ENCODE results near the gene DACT1. TPM values are rescaled to one million over a fixed set of nuclear protein-coding genes. Genes with fewer than 3 reads are reported as not detected.

The DACT1 gene
- total RNA-seq, 1 donor = 75.6 TPM

GRCh38 chr14:58665773-58666500 lies 28.2 kb downstream of the DACT1 start:
- H2AFZ ChIP-seq (ENCODE audit: low read length) = no peak overlapping the region
- H3K36me3 ChIP-seq (ENCODE audit: insufficient read depth, low read length) = no peaks in the 10 kb centered on the region
- no peak overlapping the region for H3K4me2 ChIP-seq (ENCODE audit: insufficient read depth, low read length)
- no peaks in the 10 kb centered on the region for H4K20me1 ChIP-seq (ENCODE audit: insufficient read depth, low read length)
- H3K4me3 ChIP-seq (ENCODE audit: insufficient read depth, low read length) = no peak overlapping the region
- DNase-seq (ENCODE audit: insufficient read length, low spot score, missing footprints) = no peak
- no peak overlapping the region for H3K27ac ChIP-seq (ENCODE audit: low read depth, low read length)
- H3K27me3 ChIP-seq (ENCODE audit: insufficient read depth, low read length) = peaks cover 2% of the 10 kb centered on the region
- H3K79me2 ChIP-seq (ENCODE audit: insufficient read depth, low read length) = no peaks in the 10 kb centered on the region
- no peaks in the 10 kb centered on the region for H3K9me3 ChIP-seq (ENCODE audit: low read depth, low read length)
- TF ChIP-seq CTCF (IDR thresholded peaks at IDR 0.05; ENCODE audit: extremely low read depth, low read depth, low read length) = no peak
- peaks cover 11% of the 10 kb centered on the region for H3K4me1 ChIP-seq (ENCODE audit: insufficient read depth, low read length)

- Histone ChIP-seq H2AFZ (ENCODE audit: low read length) (no peak overlapping the region), H4K20me1 (ENCODE audit: insufficient read depth, low read length) (no peaks in the 10 kb centered on the region), H3K4me1 (ENCODE audit: insufficient read depth, low read length) (peaks cover 11% of the 10 kb centered on the region), H3K36me3 (ENCODE audit: insufficient read depth, low read length) (no peaks in the 10 kb centered on the region), H3K4me3 (ENCODE audit: insufficient read depth, low read length) (no peak overlapping the region), H3K9me3 (ENCODE audit: low read depth, low read length) (no peaks in the 10 kb centered on the region), H3K27ac (ENCODE audit: low read depth, low read length) (no peak overlapping the region), H3K79me2 (ENCODE audit: insufficient read depth, low read length) (no peaks in the 10 kb centered on the region), H3K27me3 (ENCODE audit: insufficient read depth, low read length) (peaks cover 2% of the 10 kb centered on the region), H3K4me2 (ENCODE audit: insufficient read depth, low read length) (no peak overlapping the region)
- DNase-seq (ENCODE audit: insufficient read length, low spot score, missing footprints) = no peak
- TF ChIP-seq CTCF (IDR thresholded peaks at IDR 0.05; ENCODE audit: extremely low read depth, low read depth, low read length) = no peak
Measured at GRCh38 chr14:58666737-58667136, 29.0 kb downstream of the DACT1 start.

DNA sequence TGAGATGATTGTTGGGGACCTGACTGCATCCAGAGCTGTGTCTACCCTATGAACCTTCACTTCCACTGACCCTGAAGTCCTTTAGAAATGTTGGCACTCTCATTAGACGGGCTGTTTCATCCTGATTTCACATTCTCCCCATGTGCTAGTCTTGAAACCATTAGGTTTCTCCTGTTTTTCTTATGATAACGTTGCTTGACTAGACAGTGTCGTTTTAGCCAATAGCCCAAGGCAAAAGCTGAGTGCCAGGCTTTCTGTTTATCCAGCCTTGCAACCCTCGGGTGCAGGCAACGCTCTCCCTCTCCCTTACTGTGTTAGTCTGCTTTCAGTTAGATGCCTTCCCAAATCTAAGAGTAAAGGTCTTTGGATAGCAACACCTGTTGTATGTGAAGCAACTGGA lies 30.1 kb downstream of the DACT1 start:
- H3K4me3 ChIP-seq (ENCODE audit: insufficient read depth, low read length) = no peak overlapping the region
- no peak overlapping the region for H3K4me2 ChIP-seq (ENCODE audit: insufficient read depth, low read length)
- H3K27ac ChIP-seq (ENCODE audit: low read depth, low read length) = no peak overlapping the region
- DNase-seq (ENCODE audit: insufficient read length, low spot score, missing footprints) = no peak
- peaks cover 2% of the 10 kb centered on the region for H3K27me3 ChIP-seq (ENCODE audit: insufficient read depth, low read length)
- peaks cover 11% of the 10 kb centered on the region for H3K4me1 ChIP-seq (ENCODE audit: insufficient read depth, low read length)
- no peak for TF ChIP-seq CTCF (IDR thresholded peaks at IDR 0.05; ENCODE audit: extremely low read depth, low read depth, low read length)
- no peaks in the 10 kb centered on the region for H3K36me3 ChIP-seq (ENCODE audit: insufficient read depth, low read length)
- no peak overlapping the region for H2AFZ ChIP-seq (ENCODE audit: low read length)
- no peaks in the 10 kb centered on the region for H3K79me2 ChIP-seq (ENCODE audit: insufficient read depth, low read length)
- H4K20me1 ChIP-seq (ENCODE audit: insufficient read depth, low read length) = no peaks in the 10 kb centered on the region
- H3K9me3 ChIP-seq (ENCODE audit: low read depth, low read length) = no peaks in the 10 kb centered on the region

GRCh38 chr14:58668848-58669480 lies 31.2 kb downstream of the DACT1 start:
- TF ChIP-seq CTCF (IDR thresholded peaks at IDR 0.05; ENCODE audit: extremely low read depth, low read depth, low read length) = no peak
- Histone ChIP-seq H3K4me1 (ENCODE audit: insufficient read depth, low read length) (peaks cover 4% of the 10 kb centered on the region), H3K27ac (ENCODE audit: low read depth, low read length) (no peak overlapping the region), H4K20me1 (ENCODE audit: insufficient read depth, low read length) (no peaks in the 10 kb centered on the region), H3K4me3 (ENCODE audit: insufficient read depth, low read length) (no peak overlapping the region), H3K27me3 (ENCODE audit: insufficient read depth, low read length) (peaks cover 2% of the 10 kb centered on the region), H3K36me3 (ENCODE audit: insufficient read depth, low read length) (no peaks in the 10 kb centered on the region), H3K79me2 (ENCODE audit: insufficient read depth, low read length) (no peaks in the 10 kb centered on the region), H3K9me3 (ENCODE audit: low read depth, low read length) (no peaks in the 10 kb centered on the region), H2AFZ (ENCODE audit: low read length) (no peak overlapping the region), H3K4me2 (ENCODE audit: insufficient read depth, low read length) (no peak overlapping the region)
- no peak for DNase-seq (ENCODE audit: insufficient read length, low spot score, missing footprints)

All from osteoblast (primary cell).